Germinal center (tissue), 1 donor: ENCODE measurements around the gene CCDC152.

Source experiments
- DNase-seq: peaks from one replicate; pipeline ENCODE4 v3.0.0; 2012; ENCODE audit warnings: mixed read lengths, low spot score

CCDC152 gene

DNA sequence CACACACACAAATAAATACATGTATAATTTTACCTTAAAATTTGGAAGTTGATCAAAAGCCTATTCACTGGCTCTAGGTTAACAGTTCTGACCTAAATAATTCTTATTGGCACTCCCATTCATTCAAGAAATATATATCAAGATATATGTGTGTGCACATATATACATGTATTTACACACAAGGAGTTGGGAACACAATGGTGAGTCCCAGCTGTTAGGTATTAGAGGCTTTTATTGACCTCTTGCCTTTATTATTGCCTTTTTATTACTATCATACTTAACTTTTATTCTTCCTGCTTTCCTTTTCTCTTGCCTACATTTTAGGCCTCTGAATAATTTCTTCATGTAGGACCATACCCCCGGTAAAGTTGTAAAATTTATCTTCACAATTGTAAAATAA lies 25.0 kb downstream of the CCDC152 start:
- DNase-seq: no peak

DNA sequence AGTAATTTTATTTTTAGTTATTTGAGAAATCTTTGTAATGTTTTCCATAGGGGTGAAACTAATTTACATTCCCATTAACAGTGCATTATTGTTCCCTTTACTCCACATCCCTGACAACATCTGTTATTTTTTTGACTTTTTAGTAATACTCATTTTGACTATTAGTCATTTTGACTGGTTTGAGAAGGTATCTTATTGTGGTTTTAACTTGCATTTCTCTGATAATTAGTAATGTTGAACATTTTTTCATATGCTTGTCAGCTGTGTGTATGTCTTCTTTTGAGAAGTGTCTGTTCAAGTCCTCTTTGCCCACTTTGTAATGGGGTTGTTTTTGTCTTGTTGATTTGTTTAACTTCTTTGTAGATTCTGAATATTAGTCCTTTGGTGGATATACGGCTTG lies 27.5 kb downstream of the CCDC152 start:
- no peak for DNase-seq

DNA sequence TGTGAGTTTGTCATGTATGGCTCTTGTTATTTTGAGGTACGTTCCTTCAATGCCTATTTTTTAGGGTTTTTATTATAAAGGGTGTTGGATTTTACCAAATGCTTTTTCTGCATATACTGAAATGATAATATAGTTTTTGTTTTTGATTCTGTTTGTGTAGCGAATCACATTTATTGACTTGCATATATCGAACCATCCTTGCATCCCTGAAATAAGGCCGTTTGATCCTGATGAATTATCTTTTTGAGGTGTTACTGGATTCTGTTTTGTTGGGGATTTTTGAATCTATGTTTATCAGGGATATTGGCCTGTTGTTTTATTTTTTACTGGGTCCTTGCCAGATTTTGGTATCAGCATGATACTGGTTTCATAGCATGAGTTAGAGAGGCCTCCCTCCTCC lies 29.1 kb downstream of the CCDC152 start:
- DNase-seq: no peak

DNA sequence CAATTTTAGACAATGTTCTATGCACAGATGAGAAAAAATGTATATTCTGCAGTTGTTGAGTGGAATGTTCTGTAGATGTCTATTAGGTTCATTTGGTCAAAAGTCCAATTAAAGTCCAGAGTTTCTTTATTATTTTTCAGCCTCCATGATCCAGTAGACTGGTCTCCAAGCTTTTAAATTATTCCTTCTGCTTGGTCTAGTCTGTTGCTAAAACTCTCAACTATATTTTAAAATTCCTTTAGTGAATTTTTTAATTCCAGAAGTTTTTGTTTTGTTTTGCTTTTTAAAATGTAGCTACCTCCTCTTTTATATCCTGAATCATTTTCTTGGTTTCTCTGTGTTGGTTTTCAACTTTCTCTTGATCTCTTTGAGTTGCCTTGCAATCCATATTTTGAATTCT lies 30.5 kb downstream of the CCDC152 start:
- no peak for DNase-seq

DNA sequence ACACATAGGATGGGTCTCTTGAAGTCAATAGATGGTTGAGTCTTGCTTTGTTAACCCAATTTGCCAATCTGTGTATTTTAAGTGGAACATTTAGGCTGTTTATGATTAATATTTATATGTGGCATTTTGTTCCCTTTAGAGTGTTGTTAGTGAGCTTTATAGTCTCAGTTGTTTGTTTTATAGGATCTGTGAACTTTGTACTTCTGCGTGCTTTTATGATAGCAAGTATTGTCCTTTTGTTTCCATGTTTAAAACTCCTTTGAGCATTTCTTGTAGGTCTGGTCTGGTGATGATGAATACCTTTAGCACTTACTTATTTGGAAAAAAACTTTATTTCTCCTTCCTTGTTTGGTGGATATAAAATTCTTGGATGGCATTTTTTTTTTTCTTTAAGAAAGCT lies 31.2 kb downstream of the CCDC152 start:
- DNase-seq: no peak

DNA sequence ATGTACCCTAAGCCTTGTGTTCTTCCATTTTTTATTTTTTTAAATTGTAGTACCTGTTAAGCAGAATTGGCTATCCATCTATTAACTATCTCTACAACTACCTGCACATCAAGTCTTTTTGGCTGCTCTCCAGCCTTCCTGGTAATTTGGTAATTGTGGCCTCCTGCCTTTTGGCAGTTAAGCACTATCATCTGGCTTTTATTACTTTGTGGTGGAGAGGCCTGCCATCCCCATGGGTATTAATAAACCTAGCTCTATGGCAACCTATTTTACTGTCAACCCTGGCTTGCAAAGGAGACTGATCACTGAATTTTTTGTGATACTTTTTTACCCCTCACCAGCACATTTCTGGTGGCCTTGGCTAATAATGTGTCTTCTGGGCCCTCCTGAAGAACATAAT lies 34.5 kb downstream of the CCDC152 start:
- DNase-seq: no peak

DNA sequence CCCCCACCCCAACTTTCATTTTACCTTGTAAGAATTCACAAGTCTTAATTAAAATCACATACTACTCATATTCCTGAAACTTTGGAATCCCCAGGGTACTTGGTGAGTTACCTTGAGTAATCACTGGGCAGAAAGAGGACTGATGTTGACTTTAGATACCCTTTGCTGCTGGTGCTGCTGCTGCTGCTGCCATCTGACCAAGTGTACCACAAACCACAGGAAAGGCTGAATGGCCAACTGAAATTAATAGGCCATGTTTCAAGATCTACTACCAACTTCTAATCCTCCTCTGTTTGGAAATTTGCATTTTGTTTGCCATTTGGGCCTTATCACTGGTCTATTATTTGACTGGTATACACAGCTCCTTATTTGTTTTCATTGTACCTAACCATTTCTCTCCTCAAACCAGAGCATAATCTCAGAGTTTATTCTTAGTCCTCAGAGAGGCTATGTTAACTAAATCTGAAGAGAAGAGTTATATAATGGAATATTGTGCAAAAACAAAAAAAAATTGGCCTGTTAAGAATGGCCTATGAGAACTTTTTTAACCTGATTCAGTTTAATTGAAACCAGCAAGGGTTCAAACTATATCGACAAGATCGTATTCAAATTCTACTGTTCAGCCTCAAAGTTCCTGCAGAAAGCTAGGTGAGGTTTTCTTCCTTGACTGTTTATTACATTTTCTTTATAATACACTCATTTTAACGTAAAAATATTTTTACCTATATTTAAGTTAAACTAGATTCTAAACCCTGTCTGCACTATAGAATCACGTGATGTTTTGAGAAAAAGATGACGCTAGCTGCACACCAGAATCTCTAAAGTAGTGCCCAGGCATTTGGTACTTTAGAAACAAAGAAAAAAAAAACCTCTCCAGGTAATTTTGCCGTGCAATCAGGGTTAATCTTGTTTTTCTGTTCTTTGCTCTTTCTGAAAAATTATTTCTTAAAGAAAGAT lies 41.9 kb downstream of the CCDC152 start:
- DNase-seq: no peak

DNA sequence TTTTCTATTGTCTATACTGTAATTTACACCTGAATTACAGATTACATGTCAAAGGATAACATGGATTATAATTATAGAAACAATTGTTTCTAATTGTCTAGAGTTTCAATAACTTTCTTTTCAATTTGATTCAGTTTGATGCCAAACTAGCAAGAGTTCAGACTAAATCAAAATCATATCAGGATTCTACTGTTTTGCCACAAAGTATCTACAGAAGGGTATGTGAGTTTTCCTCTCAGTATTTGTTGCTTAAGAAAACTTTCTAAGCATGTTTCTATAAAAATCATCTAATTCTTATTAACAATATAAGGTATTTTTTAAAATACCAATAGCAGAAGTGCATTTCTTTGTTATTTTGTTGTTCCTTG lies 42.6 kb downstream of the CCDC152 start:
- DNase-seq: no peak

DNA sequence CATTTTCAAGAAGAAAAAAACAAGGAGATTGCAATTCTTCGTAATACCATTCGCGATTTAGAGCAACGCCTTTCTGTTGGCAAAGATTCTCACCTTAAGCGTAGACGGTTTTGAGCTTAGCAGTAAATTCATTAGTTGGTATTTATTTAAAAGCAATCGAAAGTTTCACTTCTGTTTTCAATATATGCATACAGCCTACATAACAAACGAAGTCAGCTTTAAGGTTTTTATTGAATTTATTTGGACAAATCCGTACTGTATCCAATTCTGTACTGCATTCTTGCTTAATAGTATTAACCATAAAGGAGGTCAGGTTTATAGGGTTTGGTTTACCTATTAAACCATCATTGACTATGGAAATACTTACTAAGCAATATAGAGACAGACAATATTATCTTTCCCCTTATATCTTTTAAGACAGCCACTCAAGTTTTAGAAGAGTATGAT lies 43.1 kb downstream of the CCDC152 start:
- no peak for DNase-seq

DNA sequence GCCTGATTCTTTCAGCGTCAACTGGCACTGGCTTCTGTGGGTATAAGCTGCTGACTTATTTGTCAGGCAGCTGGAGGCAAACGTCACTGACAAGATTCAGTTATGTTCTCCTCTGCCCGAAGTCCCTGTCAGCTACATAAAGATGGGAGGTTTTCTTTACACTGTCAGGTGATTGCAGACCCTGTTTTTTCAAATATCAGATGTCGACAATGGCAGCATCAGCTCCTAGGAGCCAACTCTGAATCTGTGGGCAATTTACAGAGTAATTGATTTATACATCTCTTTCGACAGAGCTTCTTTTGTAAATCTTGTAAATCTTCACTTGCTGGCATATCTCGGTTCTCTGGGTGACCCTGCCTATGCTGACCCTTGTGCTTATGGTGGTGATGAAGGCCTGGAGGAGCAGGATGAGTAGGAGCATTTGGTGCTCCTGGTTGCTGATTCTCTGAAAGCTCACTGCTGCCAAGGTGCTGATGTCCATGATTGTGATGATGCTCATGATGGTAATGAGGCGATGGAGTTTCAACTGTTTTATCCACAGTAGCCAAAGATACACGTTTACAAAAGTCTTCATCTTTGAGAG lies 44.2 kb downstream of the CCDC152 start:
- DNase-seq: no peak

DNA sequence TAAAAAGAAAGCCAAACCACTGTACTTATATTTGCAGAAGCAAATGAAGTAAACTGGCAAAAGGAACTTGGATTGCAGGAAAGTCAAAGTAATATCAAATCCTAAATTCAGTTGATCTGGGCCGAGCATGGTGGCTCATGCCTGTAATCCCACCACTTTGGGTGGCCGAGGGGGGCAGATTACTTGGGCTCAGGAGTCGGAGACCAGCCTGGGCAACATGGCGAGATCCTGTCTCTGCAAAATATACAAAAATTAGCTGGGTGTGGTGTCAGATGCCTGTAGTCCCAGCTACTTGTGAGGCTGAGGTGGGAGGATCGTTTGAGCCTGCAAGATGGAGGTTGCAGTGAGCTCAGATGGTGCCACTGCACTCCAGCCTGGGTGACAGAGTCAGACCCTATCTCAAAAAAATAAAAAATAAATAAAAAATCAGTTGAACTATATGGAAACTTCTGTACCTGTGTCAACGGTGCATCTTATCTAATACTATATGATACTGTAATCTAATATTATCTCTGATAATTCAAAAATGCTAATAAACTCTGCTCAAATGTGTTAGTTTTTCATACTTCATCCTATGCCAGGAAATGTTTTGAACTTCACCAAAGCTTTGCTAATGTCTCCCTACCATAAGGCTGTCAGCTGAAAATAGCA lies 45.0 kb downstream of the CCDC152 start:
- DNase-seq: no peak

DNA sequence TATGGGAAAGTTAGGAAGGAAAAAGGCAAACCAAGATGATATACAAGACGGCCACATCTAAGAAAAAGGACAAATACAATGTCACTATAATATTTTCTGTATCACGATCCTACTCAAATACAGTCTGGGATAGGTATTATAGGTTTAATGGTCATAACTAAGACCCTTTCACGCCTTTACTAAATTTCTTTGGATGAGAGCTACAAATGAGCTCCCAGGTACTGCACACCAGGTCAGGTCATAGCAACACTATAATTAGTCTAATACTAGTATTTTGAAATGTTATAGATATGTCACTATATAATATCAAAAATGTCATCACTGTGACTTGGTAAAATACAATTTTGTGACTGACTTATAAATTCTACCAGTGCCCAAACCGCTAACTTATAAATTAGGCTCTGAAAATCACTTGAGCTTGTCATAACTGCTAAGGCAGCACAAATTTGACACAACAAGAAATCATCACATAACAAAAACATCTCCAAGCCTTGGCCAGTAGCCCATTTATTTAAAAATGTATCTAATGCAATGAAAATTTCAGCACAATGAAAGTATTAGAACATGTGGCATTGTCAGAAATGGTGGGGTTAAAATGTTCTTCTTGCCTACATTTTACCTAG lies 48.2 kb downstream of the CCDC152 start:
- DNase-seq: no peak

DNA sequence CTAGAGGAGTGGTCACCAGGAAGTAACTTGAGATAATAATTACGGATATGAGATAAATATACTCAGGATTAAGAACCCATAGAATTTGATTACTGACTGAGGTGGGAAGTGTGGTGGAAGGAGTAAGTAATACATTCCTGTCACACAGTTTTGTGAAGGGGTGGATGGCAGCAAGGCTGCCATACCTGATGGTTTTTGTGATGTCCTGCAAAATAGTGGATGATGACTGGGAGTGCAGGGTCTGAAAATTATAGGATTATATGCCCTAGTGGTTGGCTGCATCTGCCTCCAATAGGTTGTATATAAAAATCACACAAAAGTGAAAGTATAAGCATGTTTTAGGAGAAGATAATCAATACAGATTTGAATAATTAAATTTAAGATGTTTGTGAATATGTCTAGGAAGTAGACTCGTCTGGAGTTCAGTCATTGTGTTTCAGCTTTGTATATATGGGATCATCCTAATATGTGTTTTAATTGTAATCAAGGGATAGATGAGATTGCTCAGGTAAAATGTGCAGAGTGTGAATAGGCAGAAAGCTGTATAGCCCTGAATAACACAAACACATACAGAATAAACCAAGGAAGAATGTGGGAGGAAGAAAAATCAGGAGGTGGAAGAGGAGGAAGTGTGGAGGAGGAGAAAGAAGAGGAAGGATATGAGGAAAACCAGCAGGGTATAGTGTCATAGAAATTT lies 49.5 kb downstream of the CCDC152 start:
- no peak for DNase-seq

DNA sequence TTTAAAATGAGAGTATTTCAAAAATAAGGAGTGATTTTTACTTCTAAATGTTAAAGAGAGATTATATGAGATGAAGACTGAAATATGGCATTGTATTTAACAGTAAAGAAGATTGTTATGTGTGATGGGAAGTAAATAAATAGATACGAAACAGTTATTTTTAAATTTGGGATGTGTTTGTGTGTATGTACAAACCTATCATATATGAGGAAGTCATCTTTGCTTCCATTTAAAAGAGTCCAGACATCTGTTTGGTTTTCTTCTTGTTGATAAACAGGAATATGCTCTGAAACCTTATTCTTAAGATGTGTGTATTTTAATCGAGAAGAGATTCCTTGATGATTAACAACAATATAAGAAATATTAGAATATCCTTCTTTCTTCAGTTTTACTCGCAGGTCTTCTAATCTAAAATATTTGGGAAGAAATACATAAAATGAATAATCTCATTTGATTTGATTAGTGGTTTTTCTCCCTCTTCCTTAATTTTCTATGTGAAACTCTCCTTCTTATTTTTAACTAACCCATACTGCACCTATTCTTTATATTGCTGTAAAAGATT lies 50.2 kb downstream of the CCDC152 start:
- no peak for DNase-seq

DNA sequence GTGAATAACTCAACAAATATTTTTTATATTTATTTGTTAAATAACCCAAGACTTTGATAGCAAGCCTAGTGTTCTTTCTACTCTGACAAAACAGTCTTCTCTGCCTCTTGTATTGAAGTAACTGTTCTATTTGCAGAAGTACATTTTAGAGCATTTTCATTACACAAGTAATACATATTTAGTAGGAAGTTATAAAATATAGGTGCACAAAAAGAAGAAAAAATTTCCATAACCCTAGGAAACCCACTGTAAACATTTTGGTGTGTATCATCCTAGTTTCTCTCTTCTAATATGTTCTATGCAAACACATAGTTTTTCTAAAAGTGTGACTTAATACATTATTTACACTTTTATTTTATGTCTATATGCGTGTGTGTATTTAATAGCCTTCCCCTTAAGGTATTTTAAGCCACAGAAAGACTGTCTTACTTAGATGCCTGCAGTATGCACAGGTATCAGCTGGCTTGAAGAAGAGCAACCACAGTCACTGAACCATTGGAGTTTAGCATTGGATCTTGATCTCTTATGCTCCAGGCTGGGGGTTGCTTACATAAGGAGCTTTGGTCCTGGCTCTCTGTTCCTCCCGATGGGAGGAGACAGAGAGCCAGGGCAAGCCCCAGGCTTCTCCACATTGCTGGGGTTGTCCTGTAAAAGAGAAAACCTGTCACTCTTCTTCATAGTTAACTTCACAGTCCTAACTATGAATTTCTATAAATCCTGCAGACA lies 51.3 kb downstream of the CCDC152 start:
- DNase-seq: no peak

DNA sequence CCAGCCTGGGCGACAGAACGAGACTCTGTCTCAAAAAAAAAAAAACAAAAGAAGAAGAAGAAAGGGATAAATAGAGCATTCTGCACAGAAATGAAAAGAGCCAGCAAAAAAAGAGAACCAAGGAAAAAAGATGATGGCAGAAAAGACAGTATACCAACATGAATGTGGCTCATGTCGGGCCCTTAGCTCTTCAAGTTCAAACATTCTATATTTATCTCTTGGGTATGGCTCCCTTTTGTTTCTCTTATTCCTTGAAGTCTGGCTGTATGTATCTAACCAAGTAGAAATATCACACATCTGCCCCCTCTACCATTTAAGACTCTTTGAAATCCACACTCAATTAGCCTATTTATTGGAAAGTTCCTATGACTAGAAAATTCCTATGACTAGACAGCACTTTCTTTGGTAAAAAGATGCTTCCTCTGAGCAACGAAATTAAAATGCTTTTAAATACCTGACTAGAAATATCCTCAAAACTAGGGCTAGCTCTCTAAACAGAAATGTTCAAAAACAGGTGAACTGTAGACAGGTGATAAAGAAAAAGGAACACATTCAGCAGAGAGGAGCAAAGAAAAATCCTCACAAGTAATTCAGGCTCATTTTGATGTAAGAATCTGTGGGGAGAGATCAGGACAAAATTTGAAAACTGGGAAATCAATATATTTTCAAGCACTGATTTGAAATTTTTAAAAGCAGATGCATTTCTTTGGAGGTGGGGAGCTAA lies 52.4 kb downstream of the CCDC152 start:
- DNase-seq: no peak

DNA sequence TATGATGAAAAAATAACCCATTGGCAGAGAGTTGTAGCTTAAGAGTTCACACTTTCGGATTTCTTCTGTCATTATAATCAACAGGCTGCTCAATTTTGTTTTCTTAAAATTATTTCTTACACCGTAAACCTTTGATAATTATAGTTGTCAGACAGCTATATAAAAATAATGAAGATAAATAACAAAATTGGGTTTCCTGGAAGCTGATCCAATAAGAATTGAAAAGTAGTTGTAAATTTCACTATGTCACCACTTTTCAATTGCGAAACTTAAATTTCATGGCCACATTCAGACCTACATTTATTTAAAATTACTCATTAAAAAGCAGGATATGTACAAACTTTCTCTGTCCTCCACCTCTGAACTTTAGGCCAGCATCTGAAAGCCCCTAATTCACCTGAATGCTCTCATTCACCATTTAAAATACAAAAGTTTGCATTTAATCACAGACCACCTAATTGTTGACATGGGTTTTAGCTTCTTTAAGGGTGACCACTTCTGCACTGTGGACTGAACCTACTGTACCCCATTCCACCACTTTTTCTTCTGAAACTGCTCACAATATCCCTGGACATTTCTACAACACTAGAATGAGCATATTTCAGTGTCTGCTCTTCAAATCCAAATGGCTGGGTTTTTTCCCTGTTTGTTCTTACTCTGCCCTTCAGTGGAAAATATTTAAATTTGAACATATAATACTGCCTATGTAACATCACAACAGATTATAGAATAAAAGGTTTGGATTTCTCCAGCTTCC lies 54.4 kb downstream of the CCDC152 start:
- no peak for DNase-seq

DNA sequence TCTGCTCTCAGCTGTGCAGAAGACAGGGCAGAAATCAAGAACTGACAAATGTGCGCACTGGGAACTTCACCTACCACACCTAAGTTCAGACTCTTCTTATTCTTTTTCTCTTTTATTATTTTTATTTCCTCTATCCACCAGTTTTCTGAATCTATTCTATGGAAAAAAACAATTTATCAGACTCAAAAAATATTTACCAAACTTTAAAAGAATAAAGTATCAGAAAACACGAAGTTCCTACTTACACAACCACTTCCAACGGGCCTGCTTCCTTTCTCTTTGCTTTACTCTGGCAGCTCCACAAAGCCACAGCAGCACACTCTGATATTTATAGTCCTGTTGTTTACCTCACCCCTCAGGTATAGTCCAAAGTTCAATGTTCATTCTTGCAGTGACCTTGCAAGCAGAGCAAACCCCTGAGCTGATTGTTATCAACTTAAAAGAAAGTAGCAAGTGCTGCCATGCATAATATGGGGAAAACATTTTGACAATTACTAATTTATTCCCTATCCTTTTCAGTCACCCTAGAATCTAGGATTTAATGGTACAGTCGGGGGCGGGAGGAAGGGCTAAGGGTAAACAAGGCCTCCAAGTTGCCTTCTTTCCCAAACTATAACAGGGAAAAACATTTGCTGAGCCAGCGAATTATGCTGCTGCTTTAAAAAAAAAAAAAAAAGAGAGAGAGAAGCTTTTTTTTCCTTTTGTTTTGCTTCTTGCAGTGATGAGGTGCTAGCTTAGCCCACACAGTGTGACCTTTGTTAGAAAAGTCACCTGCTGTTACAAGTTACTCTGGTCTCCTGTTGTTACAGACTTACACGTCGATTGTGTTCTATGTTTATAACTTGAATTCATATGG lies 55.2 kb downstream of the CCDC152 start, which contains the start of gene SELENOP:
SELENOP (minus strand) TSS at position 302 of the 856 bp plus-strand sequence. CDS start 3,539 bp downstream, outside the sequence.
- no peak for DNase-seq
